ENCODE data around the gene PHYHD1. TPM values are rescaled to one million over a fixed set of nuclear protein-coding genes. Genes with fewer than 3 reads are reported as not detected.

PHYHD1 gene
- total and polyA plus RNA-seq, 2 of the 13 experiments (the other 11 are each of a cell fraction or from before 2014, with no cell fraction given) = 10.6 to 25.3 TPM

- TF ChIP-seq SP5 (CRISPR knock-in tag; IDR thresholded peaks at IDR 0.05; ENCODE audit: borderline replicate concordance, low read depth) = peak; percentile 68; the same call in 1 of the 2 replicates
- no peak for TF ChIP-seq TAF15 (IDR thresholded peaks at IDR 0.05; ENCODE audit: low read depth, low read length, poor library complexity, severe bottlenecking)
- TF ChIP-seq KMT2A (CRISPR knock-in tag; IDR thresholded peaks at IDR 0.05) = no peak
- no peak for TF ChIP-seq TEF (CRISPR knock-in tag; IDR thresholded peaks at IDR 0.05)
- TF ChIP-seq CENPT (CRISPR knock-in tag; IDR thresholded peaks at IDR 0.05; ENCODE audit: low read depth) = 0 out of 2 replicates have a peak, but pooled peaks have one; percentile 49
- no peak for TF ChIP-seq MYNN (CRISPR knock-in tag; IDR thresholded peaks at IDR 0.05; ENCODE audit: low read depth)
- no peak for TF ChIP-seq TEAD2 (CRISPR knock-in tag; IDR thresholded peaks at IDR 0.05)
- no peak for TF ChIP-seq ZNF367 (CRISPR knock-in tag; IDR thresholded peaks at IDR 0.05; ENCODE audit: borderline replicate concordance)
- no peak for TF ChIP-seq FLYWCH1 (CRISPR knock-in tag; IDR thresholded peaks at IDR 0.05)
- TF ChIP-seq, protein P1, sequence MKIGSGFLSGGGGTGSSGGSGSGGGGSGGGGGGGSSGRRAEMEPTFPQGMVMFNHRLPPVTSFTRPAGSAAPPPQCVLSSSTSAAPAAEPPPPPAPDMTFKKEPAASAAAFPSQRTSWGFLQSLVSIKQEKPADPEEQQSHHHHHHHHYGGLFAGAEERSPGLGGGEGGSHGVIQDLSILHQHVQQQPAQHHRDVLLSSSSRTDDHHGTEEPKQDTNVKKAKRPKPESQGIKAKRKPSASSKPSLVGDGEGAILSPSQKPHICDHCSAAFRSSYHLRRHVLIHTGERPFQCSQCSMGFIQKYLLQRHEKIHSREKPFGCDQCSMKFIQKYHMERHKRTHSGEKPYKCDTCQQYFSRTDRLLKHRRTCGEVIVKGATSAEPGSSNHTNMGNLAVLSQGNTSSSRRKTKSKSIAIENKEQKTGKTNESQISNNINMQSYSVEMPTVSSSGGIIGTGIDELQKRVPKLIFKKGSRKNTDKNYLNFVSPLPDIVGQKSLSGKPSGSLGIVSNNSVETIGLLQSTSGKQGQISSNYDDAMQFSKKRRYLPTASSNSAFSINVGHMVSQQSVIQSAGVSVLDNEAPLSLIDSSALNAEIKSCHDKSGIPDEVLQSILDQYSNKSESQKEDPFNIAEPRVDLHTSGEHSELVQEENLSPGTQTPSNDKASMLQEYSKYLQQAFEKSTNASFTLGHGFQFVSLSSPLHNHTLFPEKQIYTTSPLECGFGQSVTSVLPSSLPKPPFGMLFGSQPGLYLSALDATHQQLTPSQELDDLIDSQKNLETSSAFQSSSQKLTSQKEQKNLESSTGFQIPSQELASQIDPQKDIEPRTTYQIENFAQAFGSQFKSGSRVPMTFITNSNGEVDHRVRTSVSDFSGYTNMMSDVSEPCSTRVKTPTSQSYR (CRISPR knock-in tag; IDR thresholded peaks at IDR 0.05; ENCODE audit: borderline replicate concordance) = no peak
- TF ChIP-seq ZNF207 (IDR thresholded peaks at IDR 0.05; ENCODE audit: borderline replicate concordance) = no peak
- TF ChIP-seq MED8 (CRISPR knock-in tag; IDR thresholded peaks at IDR 0.05; ENCODE audit: insufficient replicate concordance) = no peak
- TF ChIP-seq NONO (IDR thresholded peaks at IDR 0.05) = no peak
- TF ChIP-seq NONO (CRISPR knock-in tag; conservative IDR thresholded peaks at IDR 0.05) = peak; percentile 60; the same call in 1 of the 2 replicates
- 0 out of 2 replicates have a peak, but pooled peaks have one; percentile 23 for TF ChIP-seq NFAT5 (CRISPR knock-in tag; IDR thresholded peaks at IDR 0.05)
- TF ChIP-seq TSC22D2 (CRISPR knock-in tag; IDR thresholded peaks at IDR 0.05; ENCODE audit: borderline replicate concordance) = no peak
- TF ChIP-seq RARA (CRISPR knock-in tag; IDR thresholded peaks at IDR 0.05) = peak; percentile 80
- TF ChIP-seq ZMYM4 (CRISPR knock-in tag; IDR thresholded peaks at IDR 0.05) = peak; percentile 53; the same call in 1 of the 2 replicates
- TF ChIP-seq ETV6 (CRISPR knock-in tag; conservative IDR thresholded peaks at IDR 0.05) = no peak
- TF ChIP-seq ZNF121 (CRISPR knock-in tag; IDR thresholded peaks at IDR 0.05) = peak; percentile 23; the same call in 1 of the 2 replicates
These were observed 3.5 kb upstream of the PHYHD1 start (continued) for GRCh38 chr9:128917151-128917849.
